GM19455 (cell line): Measurements from ENCODE around the gene CNNM4.

Experiments used
- ATAC-seq: cut with Tn5 transposase; IDR thresholded peaks from one replicate; pipeline ENCODE4 v1.9.1; 2021; ENCODE audit not compliant: unreplicated experiment

The CNNM4 gene

GRCh38 chr2:96757477-96757860, 3.2 kb upstream of the CNNM4 start:
- ATAC-seq = no peak

- no peak for ATAC-seq
Measured at GRCh38 chr2:96758987-96759386, 1.7 kb upstream of the CNNM4 start.

GRCh38 chr2:96759548-96759947, 1.2 kb upstream of the CNNM4 start:
- no peak for ATAC-seq

- peak; percentile 55 for ATAC-seq
Measured at GRCh38 chr2:96760986-96761832, 507 bp downstream of the CNNM4 start.

- ATAC-seq = no peak
Measured at GRCh38 chr2:96762529-96763311, 2.0 kb downstream of the CNNM4 start.

- ATAC-seq = no peak
Measured at GRCh38 chr2:96763511-96764252, 3.0 kb downstream of the CNNM4 start.

- ATAC-seq = no peak
Measured at GRCh38 chr2:96764253-96764637, 3.5 kb downstream of the CNNM4 start.

- no peak for ATAC-seq
Measured at GRCh38 chr2:96767135-96767871, 6.6 kb downstream of the CNNM4 start.

GRCh38 chr2:96768083-96768561, 7.4 kb downstream of the CNNM4 start:
- ATAC-seq = no peak

GRCh38 chr2:96769814-96770213, 9.1 kb downstream of the CNNM4 start:
- ATAC-seq = no peak

- no peak for ATAC-seq
Measured at GRCh38 chr2:96770442-96771202, 9.9 kb downstream of the CNNM4 start.

- ATAC-seq = no peak
Measured at GRCh38 chr2:96771796-96772618, 11.3 kb downstream of the CNNM4 start.

- ATAC-seq = no peak
Measured at GRCh38 chr2:96772903-96773671, 12.4 kb downstream of the CNNM4 start.

- ATAC-seq = no peak
Measured at GRCh38 chr2:96773922-96774321, 13.2 kb downstream of the CNNM4 start.

- ATAC-seq = no peak
Measured at GRCh38 chr2:96775160-96775559, 14.5 kb downstream of the CNNM4 start.

GRCh38 chr2:96783388-96783787, 22.7 kb downstream of the CNNM4 start:
- no peak for ATAC-seq

- no peak for ATAC-seq
Measured at GRCh38 chr2:96787411-96787810, 26.7 kb downstream of the CNNM4 start.
